Tibial nerve (tissue), 4 donors: ENCODE data around the gene CASKIN1.

ENCODE experiments used
- EP300 ChIP-seq, 2 donors: sonication (generic); formaldehyde crosslinking; IDR thresholded peaks; one replicate each; pipeline ENCODE4 v1.6.1; 2017; ENCODE audit warnings: antibody characterized with exemption in 2 of 2, mild to moderate bottlenecking in 1 of 2
- POLR2A ChIP-seq, 2 donors: fragments of 450-650 bp; IDR thresholded peaks; one replicate each; pipeline ENCODE4 v1.6.1; 2017; ENCODE audit warnings: antibody characterized with exemption in 2 of 2, mild to moderate bottlenecking in 2 of 2, moderate library complexity in 2 of 2
- TF ChIP-seq, protein P1 (sequence below), 5 experiments: fragments of 200-600 bp in 3 of 5; fragments of 450-650 bp in 2 of 5; sonication (generic) in 3 of 5; IDR thresholded peaks; one replicate each; pipeline ENCODE4 v1.5.1; 2016 to 2019; ENCODE audit warnings: antibody characterized with exemption in 5 of 5, mild to moderate bottlenecking in 3 of 5, moderate library complexity in 2 of 5

DNA sequence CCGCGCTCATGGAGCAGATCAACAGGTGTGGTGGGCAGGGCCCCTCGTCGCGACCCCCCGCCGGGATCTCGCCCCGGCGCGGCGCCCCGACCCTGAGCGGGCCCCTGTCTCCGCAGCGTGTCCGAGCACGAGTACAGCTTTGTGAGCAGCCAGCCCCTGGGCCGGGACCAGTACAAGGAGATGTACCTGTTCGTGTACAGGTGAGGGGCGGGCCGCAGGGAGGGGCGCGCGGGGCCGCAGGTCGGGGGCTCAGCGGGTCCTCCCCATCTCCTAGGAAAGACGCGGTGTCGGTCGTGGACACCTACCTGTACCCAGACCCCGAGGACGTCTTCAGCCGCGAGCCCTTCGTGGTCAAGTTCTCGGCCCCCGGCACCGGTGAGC, 40.7 kb upstream of the CASKIN1 start:
- TF ChIP-seq, protein P1, sequence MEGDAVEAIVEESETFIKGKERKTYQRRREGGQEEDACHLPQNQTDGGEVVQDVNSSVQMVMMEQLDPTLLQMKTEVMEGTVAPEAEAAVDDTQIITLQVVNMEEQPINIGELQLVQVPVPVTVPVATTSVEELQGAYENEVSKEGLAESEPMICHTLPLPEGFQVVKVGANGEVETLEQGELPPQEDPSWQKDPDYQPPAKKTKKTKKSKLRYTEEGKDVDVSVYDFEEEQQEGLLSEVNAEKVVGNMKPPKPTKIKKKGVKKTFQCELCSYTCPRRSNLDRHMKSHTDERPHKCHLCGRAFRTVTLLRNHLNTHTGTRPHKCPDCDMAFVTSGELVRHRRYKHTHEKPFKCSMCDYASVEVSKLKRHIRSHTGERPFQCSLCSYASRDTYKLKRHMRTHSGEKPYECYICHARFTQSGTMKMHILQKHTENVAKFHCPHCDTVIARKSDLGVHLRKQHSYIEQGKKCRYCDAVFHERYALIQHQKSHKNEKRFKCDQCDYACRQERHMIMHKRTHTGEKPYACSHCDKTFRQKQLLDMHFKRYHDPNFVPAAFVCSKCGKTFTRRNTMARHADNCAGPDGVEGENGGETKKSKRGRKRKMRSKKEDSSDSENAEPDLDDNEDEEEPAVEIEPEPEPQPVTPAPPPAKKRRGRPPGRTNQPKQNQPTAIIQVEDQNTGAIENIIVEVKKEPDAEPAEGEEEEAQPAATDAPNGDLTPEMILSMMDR (IDR thresholded peaks at IDR 0.05), result no peak
- TF ChIP-seq POLR2A (IDR thresholded peaks at IDR 0.05) (no peak), EP300 (IDR thresholded peaks at IDR 0.05) (no peak)
